OCI-LY1 (cell line): ENCODE results near the gene SYTL5.

ENCODE experiments used
- EZH2 ChIP-seq: fragments of 200-600 bp; sonication (generic), shearing (Covaris generic); IDR thresholded peaks from 2 replicates; pipeline ENCODE4 v1.8.0; 2017; ENCODE audit warnings: borderline replicate concordance, mixed run types, mild to moderate bottlenecking, antibody characterized with exemption, low read length, moderate library complexity, mixed read lengths
- TF ChIP-seq, protein P1 (sequence below): fragments of 200-600 bp; sonication (generic), shearing (Covaris generic); IDR thresholded peaks from 2 replicates; pipeline ENCODE4 v1.5.1; 2017; ENCODE audit warnings: mild to moderate bottlenecking, antibody characterized with exemption, low read length, moderate library complexity, mixed read lengths

GRCh38 chrX:38154818-38155217, 148.5 kb downstream of the SYTL5 start:
- no peak for TF ChIP-seq EZH2
- TF ChIP-seq, protein P1, sequence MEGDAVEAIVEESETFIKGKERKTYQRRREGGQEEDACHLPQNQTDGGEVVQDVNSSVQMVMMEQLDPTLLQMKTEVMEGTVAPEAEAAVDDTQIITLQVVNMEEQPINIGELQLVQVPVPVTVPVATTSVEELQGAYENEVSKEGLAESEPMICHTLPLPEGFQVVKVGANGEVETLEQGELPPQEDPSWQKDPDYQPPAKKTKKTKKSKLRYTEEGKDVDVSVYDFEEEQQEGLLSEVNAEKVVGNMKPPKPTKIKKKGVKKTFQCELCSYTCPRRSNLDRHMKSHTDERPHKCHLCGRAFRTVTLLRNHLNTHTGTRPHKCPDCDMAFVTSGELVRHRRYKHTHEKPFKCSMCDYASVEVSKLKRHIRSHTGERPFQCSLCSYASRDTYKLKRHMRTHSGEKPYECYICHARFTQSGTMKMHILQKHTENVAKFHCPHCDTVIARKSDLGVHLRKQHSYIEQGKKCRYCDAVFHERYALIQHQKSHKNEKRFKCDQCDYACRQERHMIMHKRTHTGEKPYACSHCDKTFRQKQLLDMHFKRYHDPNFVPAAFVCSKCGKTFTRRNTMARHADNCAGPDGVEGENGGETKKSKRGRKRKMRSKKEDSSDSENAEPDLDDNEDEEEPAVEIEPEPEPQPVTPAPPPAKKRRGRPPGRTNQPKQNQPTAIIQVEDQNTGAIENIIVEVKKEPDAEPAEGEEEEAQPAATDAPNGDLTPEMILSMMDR = no peak
